ENCODE results near the gene GPC5. TPM values are rescaled to one million over a fixed set of nuclear protein-coding genes. Genes with fewer than 3 reads are reported as not detected.

GPC5 gene
- total RNA-seq, 1 experiment from 2014 or later = 0.26 TPM

DNA sequence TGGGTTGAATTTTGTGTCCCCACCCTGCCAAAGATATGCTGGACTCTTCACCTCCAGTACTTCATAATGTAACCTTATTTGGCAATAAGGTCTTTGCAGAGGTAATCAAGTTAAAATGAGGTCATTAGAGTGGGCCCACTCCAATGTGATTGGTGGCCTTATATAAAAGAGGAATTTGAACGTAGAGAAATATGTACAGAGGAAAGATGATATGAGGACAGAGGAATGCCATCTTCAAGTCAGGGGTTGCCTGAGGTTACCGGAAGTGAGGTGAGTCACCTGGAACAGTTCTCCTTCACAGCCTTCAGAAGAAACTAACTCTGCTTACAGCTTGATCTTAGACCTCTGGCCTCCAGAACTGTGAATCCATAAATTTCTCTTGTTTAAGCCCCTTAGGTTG is 69.9 kb downstream of the GPC5 start:
- H3K4me3 ChIP-seq (ENCODE audit: low read depth in 2 of 2, low read length in 2 of 2) = no peak overlapping the region
- TF ChIP-seq, protein P1, sequence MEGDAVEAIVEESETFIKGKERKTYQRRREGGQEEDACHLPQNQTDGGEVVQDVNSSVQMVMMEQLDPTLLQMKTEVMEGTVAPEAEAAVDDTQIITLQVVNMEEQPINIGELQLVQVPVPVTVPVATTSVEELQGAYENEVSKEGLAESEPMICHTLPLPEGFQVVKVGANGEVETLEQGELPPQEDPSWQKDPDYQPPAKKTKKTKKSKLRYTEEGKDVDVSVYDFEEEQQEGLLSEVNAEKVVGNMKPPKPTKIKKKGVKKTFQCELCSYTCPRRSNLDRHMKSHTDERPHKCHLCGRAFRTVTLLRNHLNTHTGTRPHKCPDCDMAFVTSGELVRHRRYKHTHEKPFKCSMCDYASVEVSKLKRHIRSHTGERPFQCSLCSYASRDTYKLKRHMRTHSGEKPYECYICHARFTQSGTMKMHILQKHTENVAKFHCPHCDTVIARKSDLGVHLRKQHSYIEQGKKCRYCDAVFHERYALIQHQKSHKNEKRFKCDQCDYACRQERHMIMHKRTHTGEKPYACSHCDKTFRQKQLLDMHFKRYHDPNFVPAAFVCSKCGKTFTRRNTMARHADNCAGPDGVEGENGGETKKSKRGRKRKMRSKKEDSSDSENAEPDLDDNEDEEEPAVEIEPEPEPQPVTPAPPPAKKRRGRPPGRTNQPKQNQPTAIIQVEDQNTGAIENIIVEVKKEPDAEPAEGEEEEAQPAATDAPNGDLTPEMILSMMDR (IDR thresholded peaks at IDR 0.05) = no peak
- TF ChIP-seq SIN3A (IDR thresholded peaks at IDR 0.05; ENCODE audit: borderline replicate concordance, insufficient read depth, low read depth, low read length) (no peak), TCF7L2 (IDR thresholded peaks at IDR 0.05; ENCODE audit: low read depth, low read length) (no peak), POLR2AphosphoS5 (IDR thresholded peaks at IDR 0.05; ENCODE audit: low read depth, low read length) (no peak)
- TF ChIP-seq, protein P2, sequence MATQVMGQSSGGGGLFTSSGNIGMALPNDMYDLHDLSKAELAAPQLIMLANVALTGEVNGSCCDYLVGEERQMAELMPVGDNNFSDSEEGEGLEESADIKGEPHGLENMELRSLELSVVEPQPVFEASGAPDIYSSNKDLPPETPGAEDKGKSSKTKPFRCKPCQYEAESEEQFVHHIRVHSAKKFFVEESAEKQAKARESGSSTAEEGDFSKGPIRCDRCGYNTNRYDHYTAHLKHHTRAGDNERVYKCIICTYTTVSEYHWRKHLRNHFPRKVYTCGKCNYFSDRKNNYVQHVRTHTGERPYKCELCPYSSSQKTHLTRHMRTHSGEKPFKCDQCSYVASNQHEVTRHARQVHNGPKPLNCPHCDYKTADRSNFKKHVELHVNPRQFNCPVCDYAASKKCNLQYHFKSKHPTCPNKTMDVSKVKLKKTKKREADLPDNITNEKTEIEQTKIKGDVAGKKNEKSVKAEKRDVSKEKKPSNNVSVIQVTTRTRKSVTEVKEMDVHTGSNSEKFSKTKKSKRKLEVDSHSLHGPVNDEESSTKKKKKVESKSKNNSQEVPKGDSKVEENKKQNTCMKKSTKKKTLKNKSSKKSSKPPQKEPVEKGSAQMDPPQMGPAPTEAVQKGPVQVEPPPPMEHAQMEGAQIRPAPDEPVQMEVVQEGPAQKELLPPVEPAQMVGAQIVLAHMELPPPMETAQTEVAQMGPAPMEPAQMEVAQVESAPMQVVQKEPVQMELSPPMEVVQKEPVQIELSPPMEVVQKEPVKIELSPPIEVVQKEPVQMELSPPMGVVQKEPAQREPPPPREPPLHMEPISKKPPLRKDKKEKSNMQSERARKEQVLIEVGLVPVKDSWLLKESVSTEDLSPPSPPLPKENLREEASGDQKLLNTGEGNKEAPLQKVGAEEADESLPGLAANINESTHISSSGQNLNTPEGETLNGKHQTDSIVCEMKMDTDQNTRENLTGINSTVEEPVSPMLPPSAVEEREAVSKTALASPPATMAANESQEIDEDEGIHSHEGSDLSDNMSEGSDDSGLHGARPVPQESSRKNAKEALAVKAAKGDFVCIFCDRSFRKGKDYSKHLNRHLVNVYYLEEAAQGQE (IDR thresholded peaks at IDR 0.05; ENCODE audit: insufficient read depth in 1 of 2, low read depth in 2 of 2, low read length in 1 of 2) = no peak
- no peak overlapping the region for H3K27ac ChIP-seq (ENCODE audit: low read length)
- no peak for DNase-seq (ENCODE audit: low read depth, low spot score)
- no peaks in the 10 kb centered on the region for H3K4me1 ChIP-seq (ENCODE audit: control insufficient read depth, insufficient read depth, low read length)
- no peaks in the 10 kb centered on the region for H3K9me3 ChIP-seq (ENCODE audit: control insufficient read depth, insufficient read depth, low read depth, low read length)
- in situ Hi-C loops (cut with HindIII; ENCODE audit: low pct_unique_long_range_greater_than_20kb, low sequenced_read_pairs) (no loop called here), intact Hi-C loops (cut with micrococcal nuclease; ENCODE audit: unreplicated experiment) (no loop called here)
- ChIA-PET CTCF (no interaction called here), POLR2A (no interaction called here)
- H3K27me3 ChIP-seq (ENCODE audit: control insufficient read depth, insufficient read depth, low read length) = no peaks in the 10 kb centered on the region
- no peaks in the 10 kb centered on the region for H3K36me3 ChIP-seq (ENCODE audit: control insufficient read depth, insufficient read depth, low read length)
- BruUV-seq (replicated peaks) = no TSS peak
- ATAC-seq = no peak

DNA sequence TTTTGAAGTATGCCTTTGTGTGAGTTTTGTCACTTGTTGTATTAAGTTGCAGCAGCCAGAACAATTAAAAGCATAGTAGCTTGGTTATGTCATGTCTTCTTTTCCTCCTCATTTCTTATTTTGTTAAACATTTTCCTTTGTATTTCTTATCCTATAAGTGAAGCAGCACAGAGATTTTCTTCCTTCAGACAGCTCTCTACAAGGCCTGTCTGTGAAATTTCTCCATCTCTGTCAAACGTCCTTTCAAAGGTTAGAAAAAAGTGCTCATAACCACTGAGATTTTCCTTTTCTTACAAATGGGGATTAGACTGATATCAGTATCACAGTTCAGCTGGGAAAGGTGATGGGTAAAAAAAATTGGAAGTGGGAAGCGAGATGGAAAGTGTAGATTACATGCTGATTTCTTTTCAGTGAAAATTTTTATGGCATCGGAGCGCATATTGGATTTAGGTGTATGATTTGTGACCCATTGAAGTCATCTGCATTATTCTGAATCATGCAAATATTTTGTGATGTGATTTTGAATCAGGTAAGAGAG is 71.7 kb downstream of the GPC5 start:
- intact Hi-C loops (cut with micrococcal nuclease; ENCODE audit: unreplicated experiment) = no loop called here
- ChIA-PET CTCF (no interaction called here), POLR2A (no interaction called here)
- TF ChIP-seq, protein P2 (IDR thresholded peaks at IDR 0.05; ENCODE audit: insufficient read depth in 1 of 2, low read depth in 2 of 2, low read length in 1 of 2) = no peak
- no peak for TF ChIP-seq POLR2AphosphoS5 (IDR thresholded peaks at IDR 0.05; ENCODE audit: low read depth, low read length)
- TF ChIP-seq SIN3A (IDR thresholded peaks at IDR 0.05; ENCODE audit: borderline replicate concordance, insufficient read depth, low read depth, low read length) = no peak
- TF ChIP-seq TCF7L2 (IDR thresholded peaks at IDR 0.05; ENCODE audit: low read depth, low read length) = no peak
- TF ChIP-seq, protein P1 (IDR thresholded peaks at IDR 0.05) = no peak
- H3K4me3 ChIP-seq (ENCODE audit: low read depth in 2 of 2, low read length in 2 of 2) = no peak overlapping the region
- no peaks in the 10 kb centered on the region for H3K36me3 ChIP-seq (ENCODE audit: control insufficient read depth, insufficient read depth, low read length)
- H3K27ac ChIP-seq (ENCODE audit: low read length) = no peak overlapping the region
- no peaks in the 10 kb centered on the region for H3K9me3 ChIP-seq (ENCODE audit: control insufficient read depth, insufficient read depth, low read depth, low read length)
- DNase-seq (ENCODE audit: low read depth, low spot score) (no peak), ATAC-seq (no peak)
- no peaks in the 10 kb centered on the region for H3K27me3 ChIP-seq (ENCODE audit: control insufficient read depth, insufficient read depth, low read length)
- H3K4me1 ChIP-seq (ENCODE audit: control insufficient read depth, insufficient read depth, low read length) = no peaks in the 10 kb centered on the region
- BruUV-seq (replicated peaks) = no TSS peak
- in situ Hi-C loops (cut with HindIII; ENCODE audit: low pct_unique_long_range_greater_than_20kb, low sequenced_read_pairs) = no loop called here
